ENCODE results near the gene TBX5.

- TF ChIP-seq CTCF (IDR thresholded peaks at IDR 0.05; ENCODE audit: borderline replicate concordance, extremely low read depth, low read length, poor library complexity, severe bottlenecking) = no peak
- no peak for TF ChIP-seq EZH2 (IDR thresholded peaks at IDR 0.05; ENCODE audit: borderline replicate concordance, low read depth, low read length, severe bottlenecking)
Measured at GRCh38 chr12:114409852-114410600, 4.1 kb upstream of the TBX5 start.
